Hematopoietic multipotent progenitor cell (in vitro differentiated cells): ENCODE results near the gene TP53BP1. TPM values are rescaled to one million over a fixed set of nuclear protein-coding genes. Genes with fewer than 3 reads are reported as not detected.
"Not testable (repeated sequence)": the region's sequence is repeated elsewhere in the genome, so short reads cannot be mapped to it uniquely, and the experiment has no call there.

ENCODE experiments used
- DNase-seq, 3 donors: peaks; one replicate each; pipeline ENCODE4 v3.0.0-alpha.2; 2011 to 2015; ENCODE audit warnings: low read depth in 2 of 3, low spot score in 2 of 3
- total RNA-seq: library from RNA; depleted of rRNA; stranded (reverse); fragments of >200 nt; gene quantifications from one replicate; pipeline ENCODE4 v1.2.3, GENCODE V29; 2012

TP53BP1 gene, protein sequence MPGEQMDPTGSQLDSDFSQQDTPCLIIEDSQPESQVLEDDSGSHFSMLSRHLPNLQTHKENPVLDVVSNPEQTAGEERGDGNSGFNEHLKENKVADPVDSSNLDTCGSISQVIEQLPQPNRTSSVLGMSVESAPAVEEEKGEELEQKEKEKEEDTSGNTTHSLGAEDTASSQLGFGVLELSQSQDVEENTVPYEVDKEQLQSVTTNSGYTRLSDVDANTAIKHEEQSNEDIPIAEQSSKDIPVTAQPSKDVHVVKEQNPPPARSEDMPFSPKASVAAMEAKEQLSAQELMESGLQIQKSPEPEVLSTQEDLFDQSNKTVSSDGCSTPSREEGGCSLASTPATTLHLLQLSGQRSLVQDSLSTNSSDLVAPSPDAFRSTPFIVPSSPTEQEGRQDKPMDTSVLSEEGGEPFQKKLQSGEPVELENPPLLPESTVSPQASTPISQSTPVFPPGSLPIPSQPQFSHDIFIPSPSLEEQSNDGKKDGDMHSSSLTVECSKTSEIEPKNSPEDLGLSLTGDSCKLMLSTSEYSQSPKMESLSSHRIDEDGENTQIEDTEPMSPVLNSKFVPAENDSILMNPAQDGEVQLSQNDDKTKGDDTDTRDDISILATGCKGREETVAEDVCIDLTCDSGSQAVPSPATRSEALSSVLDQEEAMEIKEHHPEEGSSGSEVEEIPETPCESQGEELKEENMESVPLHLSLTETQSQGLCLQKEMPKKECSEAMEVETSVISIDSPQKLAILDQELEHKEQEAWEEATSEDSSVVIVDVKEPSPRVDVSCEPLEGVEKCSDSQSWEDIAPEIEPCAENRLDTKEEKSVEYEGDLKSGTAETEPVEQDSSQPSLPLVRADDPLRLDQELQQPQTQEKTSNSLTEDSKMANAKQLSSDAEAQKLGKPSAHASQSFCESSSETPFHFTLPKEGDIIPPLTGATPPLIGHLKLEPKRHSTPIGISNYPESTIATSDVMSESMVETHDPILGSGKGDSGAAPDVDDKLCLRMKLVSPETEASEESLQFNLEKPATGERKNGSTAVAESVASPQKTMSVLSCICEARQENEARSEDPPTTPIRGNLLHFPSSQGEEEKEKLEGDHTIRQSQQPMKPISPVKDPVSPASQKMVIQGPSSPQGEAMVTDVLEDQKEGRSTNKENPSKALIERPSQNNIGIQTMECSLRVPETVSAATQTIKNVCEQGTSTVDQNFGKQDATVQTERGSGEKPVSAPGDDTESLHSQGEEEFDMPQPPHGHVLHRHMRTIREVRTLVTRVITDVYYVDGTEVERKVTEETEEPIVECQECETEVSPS (N-terminal part only)
- 41.7 TPM for total RNA-seq

DNA sequence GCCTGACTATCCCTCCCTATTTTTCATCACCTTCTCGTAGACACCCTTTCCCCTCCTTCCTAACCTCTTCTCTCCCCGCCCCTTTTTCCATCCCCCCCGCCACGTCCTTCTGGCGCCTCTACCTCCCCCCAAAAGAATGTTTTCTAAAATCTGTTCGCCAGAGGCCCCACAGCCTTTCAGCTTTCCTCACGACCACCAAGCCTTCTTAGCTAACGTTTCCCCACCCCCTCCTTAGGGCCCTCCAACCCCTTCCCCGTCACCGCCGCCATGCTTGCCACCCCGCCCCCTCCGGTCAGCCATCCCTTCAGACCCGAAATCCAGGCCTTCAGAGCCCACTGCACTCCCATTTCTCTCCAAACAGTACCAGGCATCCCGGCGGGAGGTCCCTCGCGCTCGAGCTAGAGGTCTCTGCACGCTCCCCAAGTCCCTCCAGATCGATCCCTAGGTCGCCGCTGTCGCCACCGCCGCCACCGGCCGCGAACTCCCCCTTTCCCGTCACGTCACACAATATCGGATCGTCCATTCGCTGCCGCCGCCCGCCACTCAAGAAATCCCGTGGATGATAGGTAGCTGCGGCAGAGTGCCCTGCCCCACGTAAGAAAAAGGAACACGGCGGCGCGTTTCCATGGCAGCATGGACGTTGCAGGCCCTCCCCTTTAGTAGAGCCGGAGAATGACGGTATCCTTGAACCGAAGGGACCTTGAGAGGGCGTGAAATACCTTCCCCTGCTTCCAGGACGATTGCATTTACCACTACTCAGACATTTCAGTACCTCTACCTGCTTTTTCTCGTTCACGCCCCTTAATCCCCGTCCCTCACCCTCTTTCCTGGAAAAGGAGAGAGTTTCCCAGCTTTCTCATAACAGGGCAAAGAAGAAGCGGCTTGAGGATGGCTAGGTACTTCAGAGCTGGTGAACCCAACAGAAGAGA is at the start of gene TP53BP1:
TSS of gene TP53BP1 (minus strand) at position 484 of the 929 bp plus-strand sequence. CDS start at position 371, 113 bp downstream.
- DNase-seq, result peak; percentile 79 to 97 (median 95)

DNA sequence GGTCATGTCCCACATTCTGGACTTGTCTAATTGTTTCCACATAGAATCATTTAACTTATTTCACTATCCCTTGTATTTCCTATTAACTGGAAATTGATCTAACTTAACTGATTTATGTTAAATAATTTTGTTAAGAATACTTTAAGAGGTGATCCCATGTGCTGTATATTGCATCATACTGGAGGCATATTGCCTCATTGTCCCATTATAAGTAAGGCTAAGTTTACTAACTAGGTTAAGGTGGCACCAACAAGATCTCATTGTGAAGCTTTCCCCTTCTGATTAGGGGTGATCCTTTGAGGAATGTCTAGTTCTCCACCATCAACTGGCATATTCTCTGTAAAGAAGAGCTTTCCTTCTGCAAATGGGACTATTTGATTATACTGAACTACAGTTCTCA is 48.8 kb upstream of the TP53BP1 start:
- DNase-seq, result no peak

DNA sequence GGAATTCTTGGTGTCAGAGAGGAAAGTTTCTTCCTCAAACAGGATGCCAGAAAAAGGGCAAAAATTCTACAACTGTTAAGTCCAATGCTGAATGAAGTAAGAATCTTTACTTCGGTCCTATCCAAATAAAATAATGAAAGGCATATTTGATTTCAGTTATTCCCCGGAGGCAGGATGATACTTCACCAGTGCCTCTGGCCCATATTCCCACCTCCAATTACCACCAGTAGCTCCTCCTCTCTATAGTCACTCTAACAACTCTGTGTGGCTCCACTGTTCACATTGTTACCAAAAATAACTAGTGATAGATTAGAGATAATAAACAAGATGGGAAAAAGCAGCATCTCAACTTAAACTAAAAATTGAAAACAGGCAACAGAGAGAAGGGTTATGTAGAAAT is 45.1 kb upstream of the TP53BP1 start:
- DNase-seq, result no peak

DNA sequence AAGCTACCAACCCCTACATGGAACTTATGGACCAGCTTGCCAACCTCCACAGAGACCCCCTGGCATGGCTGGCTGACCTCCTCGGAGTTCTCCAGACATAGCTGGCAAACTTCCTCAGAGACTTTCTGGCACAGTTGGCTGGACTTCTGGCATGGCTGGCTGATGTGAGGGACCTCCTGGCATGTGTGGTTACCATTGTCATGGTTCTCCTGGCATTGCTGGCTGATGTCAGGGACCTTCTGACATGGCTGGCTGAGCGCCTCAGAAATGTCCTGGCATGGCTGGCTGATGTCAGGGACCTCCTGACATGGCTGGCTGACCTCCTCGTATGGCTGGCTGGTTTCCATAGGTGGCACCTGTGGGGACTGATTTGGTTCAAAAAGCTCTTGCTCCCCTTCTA is 41.9 kb upstream of the TP53BP1 start:
- no peak for DNase-seq

DNA sequence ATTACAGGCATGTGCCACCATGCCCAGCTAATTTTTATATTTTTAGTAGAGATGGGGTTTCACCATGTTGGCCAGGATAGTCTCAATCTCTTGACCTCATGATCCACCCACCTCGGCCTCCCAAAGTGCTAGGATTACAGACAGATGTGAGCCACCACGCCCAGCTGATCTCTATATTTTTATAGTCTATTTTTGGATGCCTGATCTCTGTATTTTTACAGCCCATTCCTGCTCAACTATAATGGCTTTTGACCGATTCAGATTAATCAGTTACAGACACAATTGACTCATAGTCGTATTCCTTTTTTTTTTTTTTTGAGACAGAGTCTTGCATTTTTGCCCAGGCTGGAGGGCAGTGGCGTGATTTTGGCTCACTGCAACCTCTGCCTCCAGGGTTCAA is 39.9 kb upstream of the TP53BP1 start:
- DNase-seq, result not testable (repeated sequence)

DNA sequence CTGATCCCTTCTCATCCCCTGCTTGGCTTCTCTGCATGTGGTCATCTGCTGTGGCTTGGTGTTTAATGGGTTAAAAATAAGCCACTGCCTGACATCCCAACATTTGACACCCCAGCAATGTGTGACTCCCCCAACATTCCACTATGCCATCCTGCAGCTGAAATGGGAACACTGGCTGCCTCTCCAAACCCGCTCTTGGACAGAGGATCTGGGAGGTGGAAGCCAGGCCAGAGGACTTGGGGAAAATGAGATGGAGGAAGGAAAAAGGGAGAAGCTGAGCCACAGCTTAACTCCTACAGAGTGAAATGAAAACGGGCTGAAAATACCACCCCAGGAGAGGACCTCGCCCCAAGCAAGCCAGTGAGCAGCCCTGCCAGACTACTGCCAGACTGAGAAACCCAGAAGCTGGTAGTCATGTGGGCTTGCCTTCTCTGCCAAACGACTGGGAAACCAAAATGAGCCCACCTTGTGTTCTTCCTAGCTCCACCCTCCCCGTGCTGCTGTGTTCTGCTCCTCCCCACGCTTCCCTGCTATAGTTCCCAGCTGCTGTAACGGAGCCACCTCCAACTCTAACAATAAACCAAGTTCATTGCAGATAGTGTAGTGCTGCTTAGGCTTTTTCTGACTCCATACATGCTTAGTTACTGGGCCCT is 38.2 kb upstream of the TP53BP1 start:
- no peak for DNase-seq

DNA sequence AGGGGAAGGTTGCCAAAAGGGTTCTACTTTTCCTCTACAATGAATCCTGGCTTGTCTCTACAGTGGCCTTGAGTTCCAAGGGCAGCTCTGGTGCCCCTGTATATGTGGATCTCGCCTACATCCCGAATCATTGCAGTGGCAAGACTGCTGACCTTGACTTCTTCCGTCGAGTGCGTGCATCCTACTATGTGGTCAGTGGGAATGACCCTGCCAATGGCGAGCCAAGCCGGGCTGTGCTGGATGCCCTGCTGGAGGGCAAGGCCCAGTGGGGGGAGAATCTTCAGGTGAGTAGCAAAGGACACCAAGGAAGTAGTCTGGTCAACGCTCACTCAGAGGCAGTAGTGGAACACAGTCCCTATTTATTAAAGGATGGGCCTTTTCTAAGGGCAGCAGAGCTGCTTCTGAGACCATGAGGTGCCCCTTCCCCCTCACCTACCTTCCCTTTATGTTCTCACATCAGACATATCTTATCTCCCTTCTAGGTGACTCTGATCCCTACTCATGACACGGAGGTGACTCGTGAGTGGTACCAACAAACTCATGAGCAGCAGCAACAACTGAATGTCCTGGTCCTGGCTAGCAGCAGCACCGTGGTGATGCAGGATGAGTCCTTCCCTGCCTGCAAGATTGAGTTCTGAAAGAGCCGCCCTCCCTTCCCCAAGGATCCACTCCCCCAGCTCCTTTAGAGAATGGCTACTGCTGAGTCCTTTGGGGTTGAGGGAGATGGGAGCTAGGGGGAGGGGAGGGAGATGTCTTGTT is 36.8 kb upstream of the TP53BP1 start:
- no peak for DNase-seq

DNA sequence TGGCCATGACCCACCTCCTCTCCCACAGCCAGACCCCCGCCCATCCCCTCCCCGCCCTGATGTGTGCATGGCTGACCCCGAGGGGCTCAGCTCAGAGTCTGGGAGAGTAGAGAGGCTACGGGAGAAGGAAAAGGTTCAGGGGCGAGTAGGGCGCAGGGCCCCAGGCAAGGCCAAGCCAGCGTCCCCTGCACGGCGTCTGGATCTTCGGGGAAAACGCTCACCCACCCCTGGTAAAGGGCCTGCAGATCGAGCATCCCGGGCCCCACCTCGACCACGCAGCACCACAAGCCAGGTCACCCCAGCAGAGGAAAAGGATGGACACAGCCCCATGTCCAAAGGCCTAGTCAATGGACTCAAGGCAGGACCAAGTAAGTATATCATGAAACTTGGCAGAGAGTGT is 36.2 kb upstream of the TP53BP1 start:
- DNase-seq, result no peak

DNA sequence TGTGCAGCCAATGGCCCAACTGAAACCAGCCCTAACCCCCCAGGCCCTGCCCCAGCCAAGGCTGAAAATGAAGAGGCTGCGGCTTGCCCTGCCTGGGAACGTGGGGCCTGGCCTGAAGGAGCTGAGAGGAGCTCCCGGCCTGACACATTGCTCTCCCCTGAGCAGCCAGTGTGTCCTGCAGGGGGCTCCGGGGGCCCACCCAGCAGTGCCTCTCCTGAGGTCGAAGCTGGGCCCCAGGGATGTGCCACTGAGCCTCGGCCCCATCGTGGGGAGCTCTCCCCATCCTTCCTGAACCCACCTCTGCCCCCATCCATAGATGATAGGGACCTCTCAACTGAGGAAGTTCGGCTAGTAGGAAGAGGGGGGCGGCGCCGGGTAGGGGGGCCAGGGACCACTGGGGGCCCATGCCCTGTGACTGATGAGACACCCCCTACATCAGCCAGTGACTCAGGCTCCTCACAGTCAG is 35.6 kb upstream of the TP53BP1 start:
- DNase-seq, result no peak

DNA sequence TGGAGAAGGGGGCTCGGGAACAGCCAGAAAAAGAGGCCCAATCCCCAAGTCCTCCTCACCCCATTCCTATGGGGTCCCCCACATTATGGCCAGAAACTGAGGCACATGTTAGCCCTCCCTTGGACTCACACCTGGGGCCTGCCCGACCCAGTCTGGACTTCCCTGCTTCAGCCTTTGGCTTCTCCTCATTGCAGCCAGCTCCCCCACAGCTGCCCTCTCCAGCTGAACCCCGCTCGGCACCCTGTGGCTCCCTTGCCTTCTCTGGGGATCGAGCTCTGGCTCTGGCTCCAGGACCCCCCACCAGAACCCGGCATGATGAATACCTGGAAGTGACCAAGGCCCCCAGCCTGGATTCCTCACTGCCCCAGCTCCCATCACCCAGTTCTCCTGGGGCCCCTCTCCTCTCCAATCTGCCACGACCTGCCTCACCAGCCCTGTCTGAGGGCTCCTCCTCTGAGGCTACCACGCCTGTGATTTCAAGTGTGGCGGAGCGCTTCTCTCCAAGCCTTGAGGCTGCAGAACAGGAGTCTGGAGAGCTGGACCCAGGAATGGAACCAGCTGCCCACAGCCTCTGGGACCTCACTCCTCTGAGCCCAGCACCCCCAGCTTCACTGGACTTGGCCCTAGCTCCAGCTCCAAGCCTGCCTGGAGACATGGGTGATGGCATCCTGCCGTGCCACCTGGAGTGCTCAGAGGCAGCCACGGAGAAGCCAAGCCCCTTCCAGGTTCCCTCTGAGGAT is 35.0 kb upstream of the TP53BP1 start:
- no peak for DNase-seq

DNA sequence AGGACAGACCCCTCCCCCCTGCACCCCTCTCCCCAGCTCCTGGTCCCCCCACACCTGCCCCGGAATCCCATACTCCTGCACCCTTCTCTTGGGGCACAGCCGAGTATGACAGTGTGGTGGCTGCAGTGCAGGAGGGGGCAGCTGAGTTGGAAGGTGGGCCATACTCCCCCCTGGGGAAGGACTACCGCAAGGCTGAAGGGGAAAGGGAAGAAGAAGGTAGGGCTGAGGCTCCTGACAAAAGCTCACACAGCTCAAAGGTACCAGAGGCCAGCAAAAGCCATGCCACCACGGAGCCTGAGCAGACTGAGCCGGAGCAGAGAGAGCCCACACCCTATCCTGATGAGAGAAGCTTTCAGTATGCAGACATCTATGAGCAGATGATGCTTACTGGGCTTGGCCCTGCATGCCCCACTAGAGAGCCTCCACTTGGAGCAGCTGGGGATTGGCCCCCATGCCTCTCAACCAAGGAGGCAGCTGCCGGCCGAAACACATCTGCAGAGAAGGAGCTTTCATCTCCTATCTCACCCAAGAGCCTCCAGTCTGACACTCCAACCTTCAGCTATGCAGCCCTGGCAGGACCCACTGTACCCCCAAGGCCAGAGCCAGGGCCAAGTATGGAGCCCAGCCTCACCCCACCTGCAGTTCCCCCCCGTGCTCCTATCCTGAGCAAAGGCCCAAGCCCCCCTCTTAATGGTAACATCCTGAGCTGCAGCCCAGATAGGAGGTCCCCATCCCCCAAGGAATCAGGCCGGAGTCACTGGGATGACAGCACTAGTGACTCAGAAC is 34.3 kb upstream of the TP53BP1 start:
- DNase-seq, result no peak

DNA sequence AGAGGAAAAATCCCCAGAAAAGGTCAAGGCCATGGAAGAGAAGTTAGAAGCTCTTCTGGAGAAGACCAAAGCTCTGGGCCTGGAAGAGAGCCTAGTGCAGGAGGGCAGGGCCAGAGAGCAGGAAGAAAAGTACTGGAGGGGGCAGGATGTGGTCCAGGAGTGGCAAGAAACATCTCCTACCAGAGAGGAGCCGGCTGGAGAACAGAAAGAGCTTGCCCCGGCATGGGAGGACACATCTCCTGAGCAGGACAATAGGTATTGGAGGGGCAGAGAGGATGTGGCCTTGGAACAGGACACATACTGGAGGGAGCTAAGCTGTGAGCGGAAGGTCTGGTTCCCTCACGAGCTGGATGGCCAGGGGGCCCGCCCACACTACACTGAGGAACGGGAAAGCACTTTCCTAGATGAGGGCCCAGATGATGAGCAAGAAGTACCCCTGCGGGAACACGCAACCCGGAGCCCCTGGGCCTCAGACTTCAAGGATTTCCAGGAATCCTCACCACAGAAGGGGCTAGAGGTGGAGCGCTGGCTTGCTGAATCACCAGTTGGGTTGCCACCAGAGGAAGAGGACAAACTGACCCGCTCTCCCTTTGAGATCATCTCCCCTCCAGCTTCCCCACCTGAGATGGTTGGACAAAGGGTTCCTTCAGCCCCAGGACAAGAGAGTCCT is 33.4 kb upstream of the TP53BP1 start:
- DNase-seq, result no peak

DNA sequence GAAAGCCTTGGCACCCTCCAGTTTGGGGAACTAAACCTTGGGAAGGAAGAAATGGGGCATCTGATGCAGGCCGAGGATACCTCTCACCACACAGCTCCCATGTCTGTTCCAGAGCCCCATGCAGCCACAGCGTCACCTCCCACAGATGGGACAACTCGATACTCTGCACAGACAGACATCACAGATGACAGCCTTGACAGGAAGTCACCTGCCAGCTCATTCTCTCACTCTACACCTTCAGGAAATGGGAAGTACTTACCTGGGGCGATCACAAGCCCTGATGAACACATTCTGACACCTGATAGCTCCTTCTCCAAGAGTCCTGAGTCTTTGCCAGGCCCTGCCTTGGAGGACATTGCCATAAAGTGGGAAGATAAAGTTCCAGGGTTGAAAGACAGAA is 32.2 kb upstream of the TP53BP1 start:
- no peak for DNase-seq

DNA sequence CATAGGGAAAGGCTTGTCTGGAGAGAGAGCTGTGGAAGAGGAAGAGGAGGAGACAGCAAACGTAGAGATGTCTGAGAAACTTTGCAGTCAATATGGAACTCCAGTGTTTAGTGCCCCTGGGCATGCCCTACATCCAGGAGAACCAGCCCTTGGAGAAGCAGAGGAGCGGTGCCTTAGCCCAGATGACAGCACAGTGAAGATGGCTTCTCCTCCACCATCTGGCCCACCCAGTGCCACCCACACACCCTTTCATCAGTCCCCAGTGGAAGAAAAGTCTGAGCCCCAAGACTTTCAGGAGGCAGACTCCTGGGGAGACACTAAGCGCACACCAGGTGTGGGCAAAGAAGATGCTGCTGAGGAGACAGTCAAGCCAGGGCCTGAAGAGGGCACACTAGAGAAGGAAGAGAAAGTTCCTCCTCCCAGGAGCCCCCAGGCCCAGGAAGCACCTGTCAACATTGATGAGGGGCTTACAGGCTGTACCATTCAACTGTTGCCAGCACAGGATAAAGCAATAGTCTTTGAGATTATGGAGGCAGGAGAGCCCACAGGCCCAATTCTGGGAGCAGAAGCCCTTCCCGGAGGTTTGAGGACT is 31.4 kb upstream of the TP53BP1 start:
- peak in 1 of 3 donors; percentile 11 for DNase-seq

DNA sequence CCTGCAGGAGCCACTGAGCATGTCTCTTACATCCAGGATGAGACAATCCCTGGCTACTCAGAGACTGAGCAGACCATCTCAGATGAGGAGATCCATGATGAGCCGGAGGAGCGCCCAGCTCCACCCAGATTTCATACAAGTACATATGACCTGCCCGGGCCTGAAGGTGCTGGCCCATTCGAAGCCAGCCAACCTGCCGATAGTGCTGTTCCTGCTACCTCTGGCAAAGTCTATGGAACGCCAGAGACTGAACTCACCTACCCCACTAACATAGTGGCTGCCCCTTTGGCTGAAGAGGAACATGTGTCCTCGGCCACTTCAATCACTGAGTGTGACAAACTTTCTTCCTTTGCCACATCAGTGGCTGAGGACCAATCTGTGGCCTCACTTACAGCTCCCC is 30.7 kb upstream of the TP53BP1 start:
- DNase-seq, result no peak

DNA sequence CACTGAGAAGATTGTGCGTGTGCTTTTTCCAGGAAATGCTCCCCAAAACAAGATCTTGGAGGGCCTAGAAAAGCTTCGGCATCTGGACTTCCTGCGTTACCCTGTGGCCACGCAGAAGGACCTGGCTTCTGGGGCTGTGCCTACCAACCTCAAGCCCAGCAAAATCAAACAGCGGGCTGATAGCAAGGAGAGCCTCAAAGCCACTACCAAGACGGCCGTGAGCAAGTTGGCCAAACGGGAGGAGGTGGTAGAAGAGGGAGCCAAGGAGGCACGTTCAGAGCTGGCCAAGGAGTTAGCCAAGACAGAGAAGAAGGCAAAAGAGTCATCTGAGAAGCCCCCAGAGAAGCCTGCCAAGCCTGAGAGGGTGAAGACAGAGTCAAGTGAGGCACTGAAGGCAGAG is 29.3 kb upstream of the TP53BP1 start:
- no peak for DNase-seq
